ENCODE data around the gene ATF6B.

The ATF6B gene

DNA sequence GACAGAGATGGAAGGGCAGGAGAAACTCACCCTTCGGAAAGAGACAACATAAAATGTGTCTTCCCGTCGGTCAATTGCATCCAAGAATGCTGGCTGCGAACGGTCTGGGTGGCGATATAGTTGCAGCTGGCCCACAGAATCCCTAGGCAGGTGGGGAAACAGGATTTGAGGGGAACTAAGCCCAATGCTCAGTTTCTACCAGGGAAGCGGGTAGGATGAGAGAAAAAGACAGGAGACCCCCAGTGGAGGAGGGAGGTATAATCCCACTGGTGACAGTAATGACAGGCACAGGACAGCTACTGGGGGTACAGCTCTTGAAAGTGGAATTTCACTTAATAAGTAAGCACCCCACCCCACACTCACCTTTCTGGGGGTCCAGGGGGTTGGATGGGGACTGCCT, 11.4 kb downstream of the ATF6B start:
- TF ChIP-seq EGR1 (IDR thresholded peaks at IDR 0.05) (no peak), TCF12 (IDR thresholded peaks at IDR 0.05; ENCODE audit: low read depth) (no peak), FOXM1 (IDR thresholded peaks at IDR 0.05; ENCODE audit: borderline replicate concordance, low read depth) (no peak), NFIC (IDR thresholded peaks at IDR 0.05) (no peak), YY1 (IDR thresholded peaks at IDR 0.05; ENCODE audit: low read depth) (no peak), ZBTB7A (IDR thresholded peaks at IDR 0.05; ENCODE audit: low read depth) (no peak), TAF1 (IDR thresholded peaks at IDR 0.05; ENCODE audit: low read depth) (no peak), TEAD4 (IDR thresholded peaks at IDR 0.05) (no peak), MAX (IDR thresholded peaks at IDR 0.05) (no peak), RAD21 (IDR thresholded peaks at IDR 0.05; ENCODE audit: low read depth) (no peak), CREB1 (IDR thresholded peaks at IDR 0.05; ENCODE audit: low read depth) (no peak), EP300 (IDR thresholded peaks at IDR 0.05; ENCODE audit: borderline replicate concordance) (no peak), CEBPB (IDR thresholded peaks at IDR 0.05) (no peak), REST (IDR thresholded peaks at IDR 0.05; ENCODE audit: low read depth) (no peak)
- TF ChIP-seq, protein P1, sequence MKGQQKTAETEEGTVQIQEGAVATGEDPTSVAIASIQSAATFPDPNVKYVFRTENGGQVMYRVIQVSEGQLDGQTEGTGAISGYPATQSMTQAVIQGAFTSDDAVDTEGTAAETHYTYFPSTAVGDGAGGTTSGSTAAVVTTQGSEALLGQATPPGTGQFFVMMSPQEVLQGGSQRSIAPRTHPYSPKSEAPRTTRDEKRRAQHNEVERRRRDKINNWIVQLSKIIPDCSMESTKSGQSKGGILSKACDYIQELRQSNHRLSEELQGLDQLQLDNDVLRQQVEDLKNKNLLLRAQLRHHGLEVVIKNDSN (IDR thresholded peaks at IDR 0.05), result no peak

GRCh38 chr6:32115623-32116022, 12.4 kb downstream of the ATF6B start:
- TF ChIP-seq NFIC (IDR thresholded peaks at IDR 0.05), result no peak
- no peak for TF ChIP-seq TEAD4 (IDR thresholded peaks at IDR 0.05)
- no peak for TF ChIP-seq ZBTB7A (IDR thresholded peaks at IDR 0.05; ENCODE audit: low read depth)
- TF ChIP-seq EGR1 (IDR thresholded peaks at IDR 0.05), result no peak
- TF ChIP-seq, protein P1 (IDR thresholded peaks at IDR 0.05), result no peak

- TF ChIP-seq TEAD4 (IDR thresholded peaks at IDR 0.05), result no peak
- TF ChIP-seq EP300 (IDR thresholded peaks at IDR 0.05; ENCODE audit: borderline replicate concordance), result no peak
- TF ChIP-seq TCF12 (IDR thresholded peaks at IDR 0.05; ENCODE audit: low read depth), result no peak
- no peak for TF ChIP-seq REST (IDR thresholded peaks at IDR 0.05; ENCODE audit: low read depth)
- TF ChIP-seq RAD21 (IDR thresholded peaks at IDR 0.05; ENCODE audit: low read depth), result no peak
- no peak for TF ChIP-seq YY1 (IDR thresholded peaks at IDR 0.05; ENCODE audit: low read depth)
- no peak for TF ChIP-seq ZBTB7A (IDR thresholded peaks at IDR 0.05; ENCODE audit: low read depth)
- TF ChIP-seq, protein P1 (IDR thresholded peaks at IDR 0.05), result no peak
- no peak for TF ChIP-seq FOXM1 (IDR thresholded peaks at IDR 0.05; ENCODE audit: borderline replicate concordance, low read depth)
- no peak for TF ChIP-seq CREB1 (IDR thresholded peaks at IDR 0.05; ENCODE audit: low read depth)
- TF ChIP-seq TAF1 (IDR thresholded peaks at IDR 0.05; ENCODE audit: low read depth), result no peak
- TF ChIP-seq NFIC (IDR thresholded peaks at IDR 0.05), result no peak
- TF ChIP-seq CEBPB (IDR thresholded peaks at IDR 0.05), result no peak
These were observed 13.2 kb downstream of the ATF6B start for GRCh38 chr6:32114796-32115195.

DNA sequence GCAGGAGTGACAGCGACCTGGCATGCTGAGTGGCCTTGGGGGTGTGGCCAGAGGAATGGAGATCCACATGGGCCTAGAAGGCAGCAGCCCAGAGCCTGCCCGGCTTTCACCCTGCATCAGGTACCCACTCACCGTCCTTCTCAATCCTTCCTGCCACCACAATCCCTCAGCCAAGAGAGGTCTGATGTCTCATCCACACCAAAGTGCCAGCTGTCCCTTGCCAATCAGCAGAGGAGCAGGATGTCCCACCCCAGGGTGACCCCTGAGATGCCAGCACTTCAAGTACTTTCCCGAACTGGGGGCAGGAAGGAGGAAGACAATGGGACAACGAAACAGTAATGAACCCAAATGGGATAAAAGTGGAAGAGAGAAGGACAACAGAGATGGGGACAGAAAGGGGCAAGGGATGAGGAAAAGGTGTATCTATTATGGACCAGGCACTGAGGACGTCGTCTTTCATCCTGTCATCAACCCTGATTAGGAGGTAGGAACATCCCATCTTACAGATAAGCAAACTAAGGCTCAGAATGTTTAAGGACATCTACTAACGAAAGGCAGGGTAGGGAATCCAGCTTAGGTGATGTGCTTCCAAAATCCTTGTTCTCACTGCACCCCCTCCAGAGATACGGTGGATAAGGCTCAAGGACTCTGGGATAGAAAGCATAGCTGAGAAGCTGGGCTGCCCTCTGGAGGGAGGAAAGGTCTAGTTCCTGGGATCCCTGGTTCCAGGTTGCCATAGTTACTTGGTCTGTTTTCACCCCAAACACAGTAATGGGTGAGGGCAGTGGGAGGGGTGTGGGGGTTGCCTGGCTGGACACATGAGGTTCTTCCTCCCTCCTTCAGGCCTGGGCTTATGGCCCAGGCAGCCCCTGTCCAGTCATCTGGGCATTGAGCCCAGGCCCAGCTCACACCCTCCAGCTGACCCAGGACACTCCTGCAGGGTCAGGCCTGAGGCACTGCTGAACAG, 14.4 kb downstream of the ATF6B start:
- no peak for TF ChIP-seq MAX (IDR thresholded peaks at IDR 0.05)
- TF ChIP-seq ZBTB7A (IDR thresholded peaks at IDR 0.05; ENCODE audit: low read depth), result no peak
- no peak for TF ChIP-seq RAD21 (IDR thresholded peaks at IDR 0.05; ENCODE audit: low read depth)
- no peak for TF ChIP-seq EGR1 (IDR thresholded peaks at IDR 0.05)
- TF ChIP-seq, protein P1 (IDR thresholded peaks at IDR 0.05), result no peak
- TF ChIP-seq EP300 (IDR thresholded peaks at IDR 0.05; ENCODE audit: borderline replicate concordance), result no peak
- TF ChIP-seq CREB1 (IDR thresholded peaks at IDR 0.05; ENCODE audit: low read depth), result no peak
- TF ChIP-seq REST (IDR thresholded peaks at IDR 0.05; ENCODE audit: low read depth), result no peak
- no peak for TF ChIP-seq TEAD4 (IDR thresholded peaks at IDR 0.05)
